Uterus (tissue), 4 donors: ENCODE data around the gene FKBP4. TPM values are rescaled to one million over a fixed set of nuclear protein-coding genes. Genes with fewer than 3 reads are reported as not detected.
A peak's percentile ranks its signal among the peaks of the same experiment; 100 is the strongest.

ENCODE experiments used
- DNase-seq, 2 donors: peaks; one replicate each; pipeline ENCODE4 v3.0.0-alpha.2; 2019 to 2020
- H3K27ac ChIP-seq, 2 donors: fragments of 200-600 bp; sonication (generic); 1 replicate in 1 of 2; 2 replicates in 1 of 2; pipeline ENCODE4 v1.5.1; 2016 to 2018
- H3K27me3 ChIP-seq, 2 donors: fragments of 200-600 bp; sonication (generic); one replicate each; pipeline ENCODE4 v1.5.1; 2018 to 2019; ENCODE audit warnings: control low read depth in 1 of 2
- H3K36me3 ChIP-seq, 2 donors: fragments of 200-600 bp; sonication (generic); one replicate each; pipeline ENCODE4 v1.5.1; 2019; ENCODE audit warnings: control low read depth in 1 of 2
- H3K4me1 ChIP-seq, 2 donors: fragments of 200-600 bp; sonication (generic); one replicate each; pipeline ENCODE4 v1.5.1; 2018 to 2019; ENCODE audit warnings: control low read depth in 1 of 2
- H3K4me3 ChIP-seq, 2 donors: fragments of 200-600 bp; sonication (generic); 1 replicate in 1 of 2; 2 replicates in 1 of 2; pipeline ENCODE4 v1.5.1; 2018 to 2019; ENCODE audit warnings: mild to moderate bottlenecking in 1 of 2
- H3K9me3 ChIP-seq, 2 donors: fragments of 200-600 bp; sonication (generic); one replicate each; pipeline ENCODE4 v1.5.1; 2019; ENCODE audit warnings: control low read depth in 1 of 2
- CTCF ChIP-seq, 4 experiments: fragments of 200-600 bp in 2 of 4; fragments of 450-650 bp in 2 of 4; sonication (generic) in 2 of 4; IDR thresholded peaks; one replicate each; pipeline ENCODE4 v1.5.1; 2016 to 2019; ENCODE audit warnings: antibody characterized with exemption in 4 of 4, mild to moderate bottlenecking in 2 of 4, moderate library complexity in 1 of 4
- POLR2A ChIP-seq, 2 donors: fragments of 450-650 bp; IDR thresholded peaks; one replicate each; pipeline ENCODE4 v1.6.1; 2016; ENCODE audit warnings: antibody characterized with exemption in 2 of 2, mild to moderate bottlenecking in 1 of 2, moderate library complexity in 1 of 2
- intact Hi-C: fragments of 100-400 bp; cut with DNase I; formaldehyde crosslinking; loops from one replicate; pipeline ENCODE4 v1.15.1; 2023; ENCODE audit warnings: low total_unique reads
- total RNA-seq, 4 donors: library from RNA; depleted of rRNA in 3 of 4; stranded (reverse); fragments of >200 nt in 3 of 4; gene quantifications; one replicate each; pipeline versions ENCODE4 v1.1.0 to v1.2.4, GENCODE V29; 2014 to 2023
- donor health status: DM: yes; HTN: yes; CAD: no.

FKBP4 gene
- total RNA-seq, 4 donors from 2014 or later, result 8.5 to 59.0 (median 36.7) TPM

- H3K9me3 ChIP-seq, result no peaks in the 10 kb centered on the region
- no peaks in the 10 kb centered on the region for H3K27me3 ChIP-seq
- intact Hi-C loops, result no loop called here
- H3K4me3 ChIP-seq, result no peak overlapping the region
- no peak overlapping the region for H3K27ac ChIP-seq
- H3K4me1 ChIP-seq, result no peaks in the 10 kb centered on the region
- DNase-seq, result no peak
- TF ChIP-seq CTCF (IDR thresholded peaks at IDR 0.05) (no peak), POLR2A (IDR thresholded peaks at IDR 0.05) (no peak)
- H3K36me3 ChIP-seq, result no peaks in the 10 kb centered on the region
These were observed 18.5 kb upstream of the FKBP4 start for GRCh38 chr12:2776129-2776806.

- Histone ChIP-seq H3K4me3 (no peak overlapping the region), H3K9me3 (no peaks in the 10 kb centered on the region)
- intact Hi-C loops, result no loop called here
These were observed 15.5 kb upstream of the FKBP4 start for GRCh38 chr12:2779281-2779680.

GRCh38 chr12:2783936-2784600 lies 10.7 kb upstream of the FKBP4 start:
- no peak overlapping the region for H3K27ac ChIP-seq
- TF ChIP-seq CTCF (IDR thresholded peaks at IDR 0.05), result peak; percentile 84 to 86 (median 86)
- no peak for TF ChIP-seq POLR2A (IDR thresholded peaks at IDR 0.05)
- H3K27me3 ChIP-seq, result no peaks in the 10 kb centered on the region
- no peaks in the 10 kb centered on the region for H3K36me3 ChIP-seq
- peaks cover 0 to 5% of the 10 kb centered on the region in 2 donors for H3K4me1 ChIP-seq
- no peaks in the 10 kb centered on the region for H3K9me3 ChIP-seq
- no peak overlapping the region for H3K4me3 ChIP-seq
- DNase-seq, result peak; percentile 50 to 67
- intact Hi-C loops, result no loop called here

More at GRCh38 chr12:2779281-2779680, 15.5 kb upstream of the FKBP4 start:
- TF ChIP-seq CTCF (IDR thresholded peaks at IDR 0.05) (no peak), POLR2A (IDR thresholded peaks at IDR 0.05) (no peak)
- Histone ChIP-seq H3K27me3 (no peaks in the 10 kb centered on the region), H3K36me3 (no peaks in the 10 kb centered on the region), H3K27ac (no peak overlapping the region), H3K4me1 (peaks cover 0 to 5% of the 10 kb centered on the region in 2 donors)
- DNase-seq, result no peak

GRCh38 chr12:2785017-2785416 lies 9.8 kb upstream of the FKBP4 start:
- DNase-seq, result no peak
- Histone ChIP-seq H3K27me3 (no peaks in the 10 kb centered on the region), H3K36me3 (no peaks in the 10 kb centered on the region), H3K4me3 (no peak overlapping the region), H3K9me3 (no peaks in the 10 kb centered on the region), H3K4me1 (peaks cover 0 to 5% of the 10 kb centered on the region in 2 donors), H3K27ac (no peak overlapping the region)
- TF ChIP-seq CTCF (IDR thresholded peaks at IDR 0.05) (no peak), POLR2A (IDR thresholded peaks at IDR 0.05) (no peak)
- intact Hi-C loops, result no loop called here

GRCh38 chr12:2791089-2791488 lies 3.7 kb upstream of the FKBP4 start:
- no peak for TF ChIP-seq POLR2A (IDR thresholded peaks at IDR 0.05)
- no peak for TF ChIP-seq CTCF (IDR thresholded peaks at IDR 0.05)
- DNase-seq, result no peak
- Histone ChIP-seq H3K9me3 (no peaks in the 10 kb centered on the region), H3K27me3 (no peaks in the 10 kb centered on the region), H3K4me1 (peaks cover 0 to under 1% of the 10 kb centered on the region in 2 donors), H3K27ac (no peak overlapping the region), H3K4me3 (no peak overlapping the region), H3K36me3 (no peaks in the 10 kb centered on the region)
- intact Hi-C loops, result no loop called here
